SU-DHL-6 (cell line): ENCODE measurements around the gene ARFGEF2.

Experiments used
- CTCF ChIP-seq: fragments of 200-600 bp; sonication (generic); IDR thresholded peaks from one replicate; pipeline ENCODE4 v1.5.1; 2017; ENCODE audit warnings: antibody characterized with exemption, mild to moderate bottlenecking, low read length, moderate library complexity; ENCODE audit not compliant: insufficient read depth, poor library complexity, severe bottlenecking
- EZH2phosphoT487 ChIP-seq: fragments of 200-600 bp; sonication (generic), shearing (Covaris generic); conservative IDR thresholded peaks from 2 replicates; pipeline ENCODE4 v1.6.1; 2018; ENCODE audit warnings: mild to moderate bottlenecking, antibody characterized with exemption, low read length, moderate library complexity, mixed read lengths

- TF ChIP-seq CTCF (no peak), EZH2phosphoT487 (no peak)
Observed at GRCh38 chr20:48920527-48921167, 864 bp upstream of the ARFGEF2 start.
